Neural crest cell (in vitro differentiated cells): ENCODE measurements around the gene FUBP3. TPM values are rescaled to one million over a fixed set of nuclear protein-coding genes. Genes with fewer than 3 reads are reported as not detected.

Experiments used
- DNase-seq: peaks from one replicate; pipeline ENCODE4 v3.0.0; 2021; ENCODE audit warnings: low read depth, mixed read lengths, low spot score
- H3K27ac Mint-ChIP-seq: one replicate; pipeline ENCODE4 v1.8.0; 2021; ENCODE audit warnings: mild to moderate bottlenecking, mixed read lengths; ENCODE audit not compliant: unreplicated experiment
- H3K27me3 Mint-ChIP-seq: 2 replicates; pipeline ENCODE4 v1.8.0; 2021; ENCODE audit warnings: low read depth, mild to moderate bottlenecking, mixed read lengths
- H3K36me3 Mint-ChIP-seq: 2 replicates; pipeline ENCODE4 v1.8.0; 2021; ENCODE audit warnings: low read depth, mild to moderate bottlenecking, mixed read lengths
- H3K4me1 Mint-ChIP-seq: 2 replicates; pipeline ENCODE4 v1.8.0; 2021; ENCODE audit warnings: mixed read lengths
- H3K4me3 Mint-ChIP-seq: one replicate; pipeline ENCODE4 v1.8.0; 2021; ENCODE audit warnings: mild to moderate bottlenecking, mixed read lengths
- H3K9me3 Mint-ChIP-seq: 2 replicates; pipeline ENCODE4 v1.8.0; 2021; ENCODE audit warnings: mixed read lengths
- total RNA-seq: library from RNA; stranded (reverse); gene quantifications from 2 replicates; pipeline ENCODE4 v1.2.1, GENCODE V29; 2021
- TF ChIP-seq, protein P1 (sequence below): fragments of 200-600 bp; sonication (generic); conservative IDR thresholded peaks from 2 replicates; pipeline ENCODE4 v1.5.0; 2021; ENCODE audit warnings: antibody characterized with exemption, mild to moderate bottlenecking

Gene FUBP3
- total RNA-seq, 1 donor from 2014 or later = 67.7 TPM

- DNase-seq = no peak
- Mint-ChIP-seq H3K36me3 (peaks cover 8% of the 10 kb centered on the region), H3K4me1 (peaks cover 19% of the 10 kb centered on the region), H3K4me3 (no peak overlapping the region), H3K27me3 (no peaks in the 10 kb centered on the region), H3K9me3 (no peaks in the 10 kb centered on the region), H3K27ac (no peak overlapping the region)
- TF ChIP-seq, protein P1, sequence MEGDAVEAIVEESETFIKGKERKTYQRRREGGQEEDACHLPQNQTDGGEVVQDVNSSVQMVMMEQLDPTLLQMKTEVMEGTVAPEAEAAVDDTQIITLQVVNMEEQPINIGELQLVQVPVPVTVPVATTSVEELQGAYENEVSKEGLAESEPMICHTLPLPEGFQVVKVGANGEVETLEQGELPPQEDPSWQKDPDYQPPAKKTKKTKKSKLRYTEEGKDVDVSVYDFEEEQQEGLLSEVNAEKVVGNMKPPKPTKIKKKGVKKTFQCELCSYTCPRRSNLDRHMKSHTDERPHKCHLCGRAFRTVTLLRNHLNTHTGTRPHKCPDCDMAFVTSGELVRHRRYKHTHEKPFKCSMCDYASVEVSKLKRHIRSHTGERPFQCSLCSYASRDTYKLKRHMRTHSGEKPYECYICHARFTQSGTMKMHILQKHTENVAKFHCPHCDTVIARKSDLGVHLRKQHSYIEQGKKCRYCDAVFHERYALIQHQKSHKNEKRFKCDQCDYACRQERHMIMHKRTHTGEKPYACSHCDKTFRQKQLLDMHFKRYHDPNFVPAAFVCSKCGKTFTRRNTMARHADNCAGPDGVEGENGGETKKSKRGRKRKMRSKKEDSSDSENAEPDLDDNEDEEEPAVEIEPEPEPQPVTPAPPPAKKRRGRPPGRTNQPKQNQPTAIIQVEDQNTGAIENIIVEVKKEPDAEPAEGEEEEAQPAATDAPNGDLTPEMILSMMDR = no peak
Measured at GRCh38 chr9:130632081-130632710, 52.8 kb downstream of the FUBP3 start.

- Mint-ChIP-seq H3K9me3 (no peaks in the 10 kb centered on the region), H3K27ac (no peak overlapping the region), H3K27me3 (no peaks in the 10 kb centered on the region), H3K36me3 (peaks cover 8% of the 10 kb centered on the region), H3K4me1 (peaks cover 14% of the 10 kb centered on the region), H3K4me3 (no peak overlapping the region)
- no peak for DNase-seq
- TF ChIP-seq, protein P1 = no peak
Measured at GRCh38 chr9:130632841-130633240, 53.5 kb downstream of the FUBP3 start.

GRCh38 chr9:130633336-130634190 is 54.2 kb downstream of the FUBP3 start:
- peak overlapping the region; percentile 75 for H3K27ac Mint-ChIP-seq
- H3K27me3 Mint-ChIP-seq = no peaks in the 10 kb centered on the region
- no peak for DNase-seq
- H3K36me3 Mint-ChIP-seq = peaks cover 10% of the 10 kb centered on the region
- TF ChIP-seq, protein P1 = no peak
- no peak overlapping the region for H3K4me3 Mint-ChIP-seq
- no peaks in the 10 kb centered on the region for H3K9me3 Mint-ChIP-seq
- H3K4me1 Mint-ChIP-seq = peaks cover 10% of the 10 kb centered on the region

DNA sequence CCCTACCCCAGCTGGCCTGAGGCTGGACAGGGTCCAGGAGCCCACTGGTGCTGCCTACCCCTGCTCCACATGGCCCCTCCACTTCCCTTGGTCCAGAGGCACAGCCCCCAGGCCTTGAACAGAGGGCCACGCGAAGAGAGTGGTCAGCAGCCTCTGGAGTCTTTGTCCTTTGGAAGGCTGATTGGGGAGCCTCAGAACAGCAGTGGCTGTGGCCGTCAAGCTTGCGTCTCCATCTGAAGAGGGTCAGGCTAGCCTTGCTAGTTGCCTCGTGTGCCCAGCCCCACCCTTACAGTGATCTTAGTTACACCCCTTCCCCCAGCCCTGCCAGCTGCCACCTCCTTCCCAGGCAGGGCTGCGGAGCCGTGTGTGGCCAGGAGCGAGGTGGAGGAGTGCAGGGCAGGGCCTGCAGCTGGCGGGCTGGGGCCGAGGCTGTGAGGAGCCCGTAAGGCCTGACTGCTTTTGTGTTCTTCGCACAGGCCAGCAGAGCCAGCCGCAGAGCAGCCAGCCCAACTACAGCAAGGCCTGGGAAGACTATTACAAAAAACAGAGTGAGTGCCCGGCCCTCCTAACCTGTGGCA is 54.9 kb downstream of the FUBP3 start:
- peaks cover 3% of the 10 kb centered on the region for H3K27me3 Mint-ChIP-seq
- H3K9me3 Mint-ChIP-seq = no peaks in the 10 kb centered on the region
- H3K4me3 Mint-ChIP-seq = no peak overlapping the region
- DNase-seq = no peak
- H3K36me3 Mint-ChIP-seq = peaks cover 13% of the 10 kb centered on the region
- H3K27ac Mint-ChIP-seq = no peak overlapping the region
- H3K4me1 Mint-ChIP-seq = peaks cover 15% of the 10 kb centered on the region
- TF ChIP-seq, protein P1 = no peak

DNA sequence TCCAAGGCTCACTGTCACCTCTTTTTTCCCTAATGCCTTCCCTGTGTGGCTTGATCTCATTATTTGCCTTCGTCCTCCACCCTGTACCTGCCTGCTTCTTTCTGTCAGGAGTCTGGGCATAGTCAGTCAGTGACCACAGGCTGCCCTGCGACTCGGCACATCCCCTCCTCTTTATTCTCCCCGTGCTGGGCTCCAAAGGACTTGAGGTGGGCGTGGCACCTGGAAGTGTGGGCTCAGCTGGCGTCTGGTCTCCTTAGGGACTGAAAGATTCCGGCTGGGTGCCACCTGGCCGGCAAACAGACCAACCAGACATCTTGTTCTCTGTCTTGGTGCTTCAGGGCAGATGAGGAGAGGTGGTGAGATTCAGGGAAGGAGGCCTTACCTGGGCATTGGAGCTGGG is 55.4 kb downstream of the FUBP3 start:
- H3K27ac Mint-ChIP-seq = peak overlapping the region; percentile 62
- H3K9me3 Mint-ChIP-seq = no peaks in the 10 kb centered on the region
- TF ChIP-seq, protein P1 = no peak
- peaks cover 4% of the 10 kb centered on the region for H3K27me3 Mint-ChIP-seq
- H3K36me3 Mint-ChIP-seq = peaks cover 13% of the 10 kb centered on the region
- no peak for DNase-seq
- H3K4me3 Mint-ChIP-seq = no peak overlapping the region
- H3K4me1 Mint-ChIP-seq = peaks cover 13% of the 10 kb centered on the region
